Activated naive CD8-positive, alpha-beta T cell treated with anti-CD3 and anti-CD28 coated beads, Interleukin-2, amount 10 ng/mL, durations not matched to agents 7 days and 5 days (primary cell): ENCODE measurements around the gene ANKRD11. TPM values are rescaled to one million over a fixed set of nuclear protein-coding genes. Genes with fewer than 3 reads are reported as not detected.
"Not testable (repeated sequence)": the region's sequence is repeated elsewhere in the genome, so short reads cannot be mapped to it uniquely, and the experiment has no call there.

Source experiments
- ATAC-seq: fragments of 150-1000 bp; cut with Tn5 transposase; one replicate; pipeline ENCODE4 v1.10.0; 2021; ENCODE audit warnings: low read depth, moderate library complexity
- POLR2A ChIA-PET: fragments of 350-600 bp; sonication (Branson Sonifier 250); formaldehyde crosslinking; loops from one replicate; lab custom pipeline; 2021; ENCODE audit warnings: antibody characterized with exemption; lab: Charles Lee
- DNase-seq: peaks from one replicate; pipeline ENCODE4 v3.0.0; 2021
- H3K27ac Mint-ChIP-seq: one replicate; pipeline ENCODE4 v1.8.0; 2022; ENCODE audit warnings: mild to moderate bottlenecking, mixed read lengths
- H3K27me3 Mint-ChIP-seq: one replicate; pipeline ENCODE4 v1.8.0; 2022; ENCODE audit warnings: mild to moderate bottlenecking, moderate library complexity, mixed read lengths
- H3K36me3 Mint-ChIP-seq: one replicate; pipeline ENCODE4 v1.8.0; 2021; ENCODE audit warnings: mild to moderate bottlenecking, mixed read lengths
- H3K4me1 Mint-ChIP-seq: one replicate; pipeline ENCODE4 v1.8.0; 2021; ENCODE audit warnings: mixed read lengths
- H3K4me3 Mint-ChIP-seq: one replicate; pipeline ENCODE4 v1.8.0; 2022; ENCODE audit warnings: mild to moderate bottlenecking, moderate library complexity, mixed read lengths
- H3K9me3 Mint-ChIP-seq: one replicate; pipeline ENCODE4 v1.8.0; 2021; ENCODE audit warnings: mixed read lengths
- total RNA-seq, 2 experiments: library from RNA; stranded (reverse); gene quantifications; one replicate each; pipeline ENCODE4 v1.2.3, GENCODE V29; 2021

ANKRD11 gene
- total RNA-seq, 2 experiments from 2014 or later: 213 to 217 TPM

- DNase-seq, H3K9me3 Mint-ChIP-seq, H3K36me3 Mint-ChIP-seq, POLR2A ChIA-PET, H3K27me3 Mint-ChIP-seq, H3K27ac Mint-ChIP-seq, H3K4me3 Mint-ChIP-seq, ATAC-seq: not testable (repeated sequence)
- peaks cover 69% of the 10 kb centered on the region for H3K4me1 Mint-ChIP-seq
These were observed 161.7 kb downstream of the ANKRD11 start for GRCh38 chr16:89328412-89329400.

GRCh38 chr16:89326721-89327120 is 163.6 kb downstream of the ANKRD11 start:
- DNase-seq (no peak), ATAC-seq (no peak)
- peaks cover 11% of the 10 kb centered on the region for H3K36me3 Mint-ChIP-seq
- H3K27me3 Mint-ChIP-seq: no peaks in the 10 kb centered on the region
- POLR2A ChIA-PET: no interaction called here
- no peaks in the 10 kb centered on the region for H3K9me3 Mint-ChIP-seq
- H3K4me1 Mint-ChIP-seq: peaks cover 71% of the 10 kb centered on the region
- no peak overlapping the region for H3K4me3 Mint-ChIP-seq
- H3K27ac Mint-ChIP-seq: peak overlapping the region; percentile 8

- Mint-ChIP-seq H3K9me3 (no peaks in the 10 kb centered on the region), H3K36me3 (peaks cover 11% of the 10 kb centered on the region), H3K27me3 (no peaks in the 10 kb centered on the region), H3K4me1 (peaks cover 67% of the 10 kb centered on the region), H3K4me3 (peak overlapping the region; percentile 35), H3K27ac (peak overlapping the region; percentile 72)
- ATAC-seq: no peak
- POLR2A ChIA-PET: interaction anchor here (1.0 to 1.2 kb wide), 2 partner anchors 9 to 182 kb away, joined by 3 to 7 read pairs; partner anchors contain the start of gene SPG7
- DNase-seq: no peak
These were observed 164.4 kb downstream of the ANKRD11 start for GRCh38 chr16:89325861-89326471.

GRCh38 chr16:89324056-89325010 is 166.0 kb downstream of the ANKRD11 start:
- H3K9me3 Mint-ChIP-seq: no peaks in the 10 kb centered on the region
- peaks cover 11% of the 10 kb centered on the region for H3K36me3 Mint-ChIP-seq
- H3K4me1 Mint-ChIP-seq: peaks cover 67% of the 10 kb centered on the region
- DNase-seq: no peak
- H3K27ac Mint-ChIP-seq: peak overlapping the region; percentile 56
- no peaks in the 10 kb centered on the region for H3K27me3 Mint-ChIP-seq
- ATAC-seq: no peak
- peak overlapping the region; percentile 10 for H3K4me3 Mint-ChIP-seq
- POLR2A ChIA-PET: no interaction called here

DNA sequence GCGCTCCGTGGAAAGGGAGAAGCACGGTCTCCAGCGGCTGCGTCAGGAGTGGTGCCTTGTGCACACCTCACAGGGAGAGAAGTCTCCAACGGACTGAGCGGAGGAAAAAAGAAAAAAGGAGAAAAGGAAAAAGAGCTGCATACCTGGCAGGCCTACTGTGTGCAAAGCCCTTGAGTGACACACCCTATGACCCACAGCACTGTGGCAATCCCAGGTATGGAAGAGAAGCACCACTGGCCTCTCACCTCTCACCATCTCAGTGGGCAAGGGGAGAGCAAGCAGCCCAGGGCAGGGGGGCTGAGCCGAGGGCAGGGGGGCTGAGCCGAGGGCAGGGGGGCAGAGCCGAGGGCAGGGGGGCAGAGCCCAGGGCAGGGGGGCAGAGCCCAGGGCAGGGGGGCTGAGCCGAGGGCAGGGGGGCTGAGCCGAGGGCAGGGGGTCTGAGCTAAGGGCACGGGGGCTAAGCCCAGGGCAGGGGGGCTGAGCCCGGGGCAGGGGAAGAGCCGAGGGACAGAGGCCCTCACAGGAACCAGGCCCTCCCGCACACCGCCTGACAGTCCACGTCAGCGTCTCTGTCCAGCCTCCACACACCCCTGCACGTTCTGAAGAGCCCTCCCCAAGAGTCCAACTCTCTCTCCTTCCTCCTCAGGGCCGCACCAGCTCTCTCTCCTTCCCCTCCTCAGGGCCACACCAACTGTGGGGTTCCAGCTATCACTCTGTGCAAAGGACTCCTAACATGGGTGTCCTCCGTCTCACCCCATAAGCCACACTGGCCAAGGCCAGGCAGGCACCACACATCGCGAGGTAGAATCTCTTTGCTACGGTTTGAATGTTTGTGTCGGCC is 167.0 kb downstream of the ANKRD11 start:
- DNase-seq: no peak
- peaks cover 10% of the 10 kb centered on the region for H3K36me3 Mint-ChIP-seq
- peak overlapping the region; percentile 48 for H3K4me3 Mint-ChIP-seq
- ATAC-seq: no peak
- peaks cover 69% of the 10 kb centered on the region for H3K4me1 Mint-ChIP-seq
- H3K27me3 Mint-ChIP-seq: no peaks in the 10 kb centered on the region
- H3K27ac Mint-ChIP-seq: peak overlapping the region; percentile 54
- no peaks in the 10 kb centered on the region for H3K9me3 Mint-ChIP-seq
- POLR2A ChIA-PET: no interaction called here

GRCh38 chr16:89322321-89323119 is 167.8 kb downstream of the ANKRD11 start:
- Mint-ChIP-seq H3K36me3 (peaks cover 12% of the 10 kb centered on the region), H3K9me3 (no peaks in the 10 kb centered on the region), H3K27ac (peak overlapping the region; percentile 54), H3K4me3 (peak overlapping the region; percentile 48), H3K4me1 (peaks cover 73% of the 10 kb centered on the region), H3K27me3 (no peaks in the 10 kb centered on the region)
- no peak for ATAC-seq
- POLR2A ChIA-PET: no interaction called here
- DNase-seq: no peak

DNA sequence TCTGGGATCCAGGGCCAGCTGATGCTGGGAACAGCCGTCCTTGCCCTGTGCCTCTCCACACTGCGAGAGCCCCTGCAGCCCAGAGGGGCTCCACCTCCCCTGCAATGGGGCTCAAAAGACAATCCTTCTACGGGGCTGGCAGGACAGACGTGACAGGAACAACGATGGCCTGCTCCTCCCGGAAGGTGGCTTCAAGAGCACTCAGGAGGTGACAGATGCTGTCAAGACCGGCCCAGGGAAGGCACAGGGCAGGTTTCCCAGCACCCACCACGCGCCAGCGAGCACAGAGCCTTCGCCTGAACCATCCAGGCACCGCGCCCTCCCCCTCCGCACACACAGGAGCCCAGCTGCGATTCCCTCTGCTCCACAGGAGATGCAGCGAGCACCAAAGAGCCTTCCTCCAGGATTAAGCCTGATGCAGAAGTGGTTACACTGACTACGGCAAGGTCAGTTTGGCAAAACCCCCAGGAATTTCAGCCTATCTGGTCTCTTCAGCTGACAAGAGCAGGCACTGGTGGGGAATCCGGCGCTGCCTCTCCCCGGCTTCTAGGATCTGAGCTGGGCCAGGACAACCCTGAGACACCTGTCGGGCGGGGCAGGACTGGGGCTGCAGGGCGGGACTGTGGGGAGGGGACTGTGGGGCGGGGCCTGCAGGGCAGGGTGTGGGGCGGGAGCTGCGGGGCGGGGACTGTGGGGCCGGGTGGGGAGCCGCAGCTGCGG is 169.4 kb downstream of the ANKRD11 start:
- DNase-seq (peak; percentile 32), ATAC-seq (no peak)
- H3K9me3 Mint-ChIP-seq: no peaks in the 10 kb centered on the region
- H3K4me1 Mint-ChIP-seq: peaks cover 77% of the 10 kb centered on the region
- H3K27ac Mint-ChIP-seq: no peak overlapping the region
- POLR2A ChIA-PET: no interaction called here
- no peaks in the 10 kb centered on the region for H3K27me3 Mint-ChIP-seq
- peaks cover 14% of the 10 kb centered on the region for H3K36me3 Mint-ChIP-seq
- no peak overlapping the region for H3K4me3 Mint-ChIP-seq

- DNase-seq (peak; percentile 42), ATAC-seq (no peak)
- peaks cover 13% of the 10 kb centered on the region for H3K36me3 Mint-ChIP-seq
- H3K4me1 Mint-ChIP-seq: peaks cover 78% of the 10 kb centered on the region
- H3K27me3 Mint-ChIP-seq: no peaks in the 10 kb centered on the region
- peak overlapping the region; percentile 47 for H3K27ac Mint-ChIP-seq
- POLR2A ChIA-PET: interaction anchor here (0.9 to 1.1 kb wide), 2 partner anchors 10 to 169 kb away, joined by 3 read pairs; no protein-coding TSS in a partner anchor
- H3K9me3 Mint-ChIP-seq: no peaks in the 10 kb centered on the region
- peak overlapping the region; percentile 38 for H3K4me3 Mint-ChIP-seq
These were observed 170.2 kb downstream of the ANKRD11 start for GRCh38 chr16:89319886-89320781.

GRCh38 chr16:89319631-89319885 is 170.8 kb downstream of the ANKRD11 start:
- Mint-ChIP-seq H3K36me3 (peaks cover 17% of the 10 kb centered on the region), H3K4me1 (peaks cover 79% of the 10 kb centered on the region), H3K4me3 (no peak overlapping the region), H3K9me3 (no peaks in the 10 kb centered on the region), H3K27ac (no peak overlapping the region), H3K27me3 (no peaks in the 10 kb centered on the region)
- no peak for ATAC-seq
- POLR2A ChIA-PET: interaction anchor here (0.9 to 1.1 kb wide), 2 partner anchors 10 to 169 kb away, joined by 3 read pairs; no protein-coding TSS in a partner anchor
- no peak for DNase-seq

DNA sequence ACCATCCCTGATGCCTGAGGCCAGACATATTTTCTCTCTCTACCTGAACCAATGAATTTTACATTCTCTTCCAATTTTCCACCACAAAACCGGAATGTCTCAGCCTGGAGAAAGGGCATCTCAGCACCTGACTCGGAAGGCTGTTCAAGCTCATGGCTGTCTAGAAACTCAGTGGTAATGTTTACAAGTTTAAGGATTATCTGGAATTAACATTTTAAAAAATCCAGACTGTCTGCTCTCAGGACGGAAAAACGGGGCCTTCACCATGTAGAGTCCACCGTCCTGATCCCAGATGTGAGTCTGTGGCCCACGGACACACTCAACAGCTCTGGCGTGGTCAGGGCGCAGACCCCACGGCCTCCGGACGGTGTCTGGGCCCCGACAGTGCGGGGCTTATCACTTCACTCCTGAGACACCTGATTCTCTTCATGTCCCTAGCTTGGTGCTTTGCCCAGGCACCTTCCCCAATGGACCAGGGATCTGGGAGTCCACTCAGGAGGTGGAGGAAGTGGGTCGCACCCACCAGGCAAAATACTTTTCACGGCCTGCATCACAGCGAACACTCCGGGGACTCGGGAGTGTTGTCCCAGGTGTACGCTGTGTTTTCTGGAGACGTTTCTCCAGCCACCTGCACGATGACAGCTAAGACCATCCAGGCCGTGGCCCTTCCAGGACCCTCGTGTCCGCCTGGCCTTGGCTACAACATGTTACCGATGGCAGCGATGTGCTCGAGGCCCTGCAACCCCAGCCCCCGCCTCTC is 171.3 kb downstream of the ANKRD11 start:
- no peaks in the 10 kb centered on the region for H3K27me3 Mint-ChIP-seq
- peaks cover 18% of the 10 kb centered on the region for H3K36me3 Mint-ChIP-seq
- POLR2A ChIA-PET: no interaction called here
- DNase-seq: no peak
- no peak for ATAC-seq
- no peaks in the 10 kb centered on the region for H3K9me3 Mint-ChIP-seq
- H3K27ac Mint-ChIP-seq: peak overlapping the region; percentile 30
- peaks cover 81% of the 10 kb centered on the region for H3K4me1 Mint-ChIP-seq
- no peak overlapping the region for H3K4me3 Mint-ChIP-seq
